ENCODE measurements around the gene DUS3L.

- TF ChIP-seq SIN3A (IDR thresholded peaks at IDR 0.05; ENCODE audit: borderline replicate concordance, insufficient read depth, low read depth, low read length), result no peak
- no peak for TF ChIP-seq TCF7L2 (IDR thresholded peaks at IDR 0.05; ENCODE audit: low read depth, low read length)
- no peak for TF ChIP-seq POLR2AphosphoS5 (IDR thresholded peaks at IDR 0.05; ENCODE audit: low read depth, low read length)
- TF ChIP-seq CTCF (IDR thresholded peaks at IDR 0.05), result peak; percentile 98
- TF ChIP-seq, protein P1, sequence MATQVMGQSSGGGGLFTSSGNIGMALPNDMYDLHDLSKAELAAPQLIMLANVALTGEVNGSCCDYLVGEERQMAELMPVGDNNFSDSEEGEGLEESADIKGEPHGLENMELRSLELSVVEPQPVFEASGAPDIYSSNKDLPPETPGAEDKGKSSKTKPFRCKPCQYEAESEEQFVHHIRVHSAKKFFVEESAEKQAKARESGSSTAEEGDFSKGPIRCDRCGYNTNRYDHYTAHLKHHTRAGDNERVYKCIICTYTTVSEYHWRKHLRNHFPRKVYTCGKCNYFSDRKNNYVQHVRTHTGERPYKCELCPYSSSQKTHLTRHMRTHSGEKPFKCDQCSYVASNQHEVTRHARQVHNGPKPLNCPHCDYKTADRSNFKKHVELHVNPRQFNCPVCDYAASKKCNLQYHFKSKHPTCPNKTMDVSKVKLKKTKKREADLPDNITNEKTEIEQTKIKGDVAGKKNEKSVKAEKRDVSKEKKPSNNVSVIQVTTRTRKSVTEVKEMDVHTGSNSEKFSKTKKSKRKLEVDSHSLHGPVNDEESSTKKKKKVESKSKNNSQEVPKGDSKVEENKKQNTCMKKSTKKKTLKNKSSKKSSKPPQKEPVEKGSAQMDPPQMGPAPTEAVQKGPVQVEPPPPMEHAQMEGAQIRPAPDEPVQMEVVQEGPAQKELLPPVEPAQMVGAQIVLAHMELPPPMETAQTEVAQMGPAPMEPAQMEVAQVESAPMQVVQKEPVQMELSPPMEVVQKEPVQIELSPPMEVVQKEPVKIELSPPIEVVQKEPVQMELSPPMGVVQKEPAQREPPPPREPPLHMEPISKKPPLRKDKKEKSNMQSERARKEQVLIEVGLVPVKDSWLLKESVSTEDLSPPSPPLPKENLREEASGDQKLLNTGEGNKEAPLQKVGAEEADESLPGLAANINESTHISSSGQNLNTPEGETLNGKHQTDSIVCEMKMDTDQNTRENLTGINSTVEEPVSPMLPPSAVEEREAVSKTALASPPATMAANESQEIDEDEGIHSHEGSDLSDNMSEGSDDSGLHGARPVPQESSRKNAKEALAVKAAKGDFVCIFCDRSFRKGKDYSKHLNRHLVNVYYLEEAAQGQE (IDR thresholded peaks at IDR 0.05; ENCODE audit: insufficient read depth in 1 of 2, low read depth in 2 of 2, low read length in 1 of 2), result no peak
These were observed 13.0 kb upstream of the DUS3L start for GRCh38 chr19:5803752-5804515.

Measured in Panc1 (cell line).